ENCODE results near the gene NUP37.

- TF ChIP-seq, protein P1, sequence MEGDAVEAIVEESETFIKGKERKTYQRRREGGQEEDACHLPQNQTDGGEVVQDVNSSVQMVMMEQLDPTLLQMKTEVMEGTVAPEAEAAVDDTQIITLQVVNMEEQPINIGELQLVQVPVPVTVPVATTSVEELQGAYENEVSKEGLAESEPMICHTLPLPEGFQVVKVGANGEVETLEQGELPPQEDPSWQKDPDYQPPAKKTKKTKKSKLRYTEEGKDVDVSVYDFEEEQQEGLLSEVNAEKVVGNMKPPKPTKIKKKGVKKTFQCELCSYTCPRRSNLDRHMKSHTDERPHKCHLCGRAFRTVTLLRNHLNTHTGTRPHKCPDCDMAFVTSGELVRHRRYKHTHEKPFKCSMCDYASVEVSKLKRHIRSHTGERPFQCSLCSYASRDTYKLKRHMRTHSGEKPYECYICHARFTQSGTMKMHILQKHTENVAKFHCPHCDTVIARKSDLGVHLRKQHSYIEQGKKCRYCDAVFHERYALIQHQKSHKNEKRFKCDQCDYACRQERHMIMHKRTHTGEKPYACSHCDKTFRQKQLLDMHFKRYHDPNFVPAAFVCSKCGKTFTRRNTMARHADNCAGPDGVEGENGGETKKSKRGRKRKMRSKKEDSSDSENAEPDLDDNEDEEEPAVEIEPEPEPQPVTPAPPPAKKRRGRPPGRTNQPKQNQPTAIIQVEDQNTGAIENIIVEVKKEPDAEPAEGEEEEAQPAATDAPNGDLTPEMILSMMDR (IDR thresholded peaks at IDR 0.05), result no peak
- TF ChIP-seq POLR2A (IDR thresholded peaks at IDR 0.05), result no peak
Measured at GRCh38 chr12:102059343-102059742, 60.6 kb downstream of the NUP37 start.
